NCI-H2107 treated with DMSO at 0.1 percent for 48 hours (cell line): ENCODE data around the gene ARFGEF3.

Experiments
- DNase-seq: peaks from one replicate; lab custom pipeline; 2025; ENCODE audit not compliant: unreplicated experiment; lab: John Stamatoyannopoulos, UW

Gene ARFGEF3

GRCh38 chr6:138240476-138241245 lies 78.9 kb downstream of the ARFGEF3 start:
- DNase-seq: no peak

- no peak for DNase-seq
Observed at GRCh38 chr6:138241381-138241780, 79.6 kb downstream of the ARFGEF3 start.

- no peak for DNase-seq
Observed at GRCh38 chr6:138241934-138242333, 80.2 kb downstream of the ARFGEF3 start.

GRCh38 chr6:138242987-138243592 lies 81.4 kb downstream of the ARFGEF3 start:
- DNase-seq: no peak

- DNase-seq: no peak
Observed at GRCh38 chr6:138245751-138246150, 84.0 kb downstream of the ARFGEF3 start.

- DNase-seq: no peak
Observed at GRCh38 chr6:138246650-138247440, 85.1 kb downstream of the ARFGEF3 start.

- DNase-seq: no peak
Observed at GRCh38 chr6:138248011-138248410, 86.3 kb downstream of the ARFGEF3 start.

GRCh38 chr6:138248878-138249277 lies 87.1 kb downstream of the ARFGEF3 start:
- no peak for DNase-seq

- DNase-seq: no peak
Observed at GRCh38 chr6:138250053-138250452, 88.3 kb downstream of the ARFGEF3 start.

GRCh38 chr6:138250513-138251247 lies 88.9 kb downstream of the ARFGEF3 start:
- DNase-seq: no peak

GRCh38 chr6:138253731-138254130 lies 92.0 kb downstream of the ARFGEF3 start:
- DNase-seq: no peak

GRCh38 chr6:138255443-138255842 lies 93.7 kb downstream of the ARFGEF3 start:
- DNase-seq: no peak

- DNase-seq: no peak
Observed at GRCh38 chr6:138257638-138258040, 95.9 kb downstream of the ARFGEF3 start.

- DNase-seq: no peak
Observed at GRCh38 chr6:138258197-138258596, 96.5 kb downstream of the ARFGEF3 start.

- no peak for DNase-seq
Observed at GRCh38 chr6:138258991-138259390, 97.3 kb downstream of the ARFGEF3 start.

- no peak for DNase-seq
Observed at GRCh38 chr6:138261116-138261780, 99.5 kb downstream of the ARFGEF3 start.

- DNase-seq: no peak
Observed at GRCh38 chr6:138263963-138264362, 102.2 kb downstream of the ARFGEF3 start.

- DNase-seq: no peak
Observed at GRCh38 chr6:138264372-138264880, 102.7 kb downstream of the ARFGEF3 start.

GRCh38 chr6:138266095-138266494 lies 104.4 kb downstream of the ARFGEF3 start:
- DNase-seq: no peak
